Measurements from ENCODE around the gene ARSG. TPM values are rescaled to one million over a fixed set of nuclear protein-coding genes. Genes with fewer than 3 reads are reported as not detected.

Gene ARSG
- total and polyA plus RNA-seq, 2 of the 13 experiments (the other 11 are each of a cell fraction or from before 2014, with no cell fraction given): 3.7 to 15.2 TPM

GRCh38 chr17:68398691-68399637, 107.7 kb downstream of the ARSG start (continued):
- TF ChIP-seq, protein P1, sequence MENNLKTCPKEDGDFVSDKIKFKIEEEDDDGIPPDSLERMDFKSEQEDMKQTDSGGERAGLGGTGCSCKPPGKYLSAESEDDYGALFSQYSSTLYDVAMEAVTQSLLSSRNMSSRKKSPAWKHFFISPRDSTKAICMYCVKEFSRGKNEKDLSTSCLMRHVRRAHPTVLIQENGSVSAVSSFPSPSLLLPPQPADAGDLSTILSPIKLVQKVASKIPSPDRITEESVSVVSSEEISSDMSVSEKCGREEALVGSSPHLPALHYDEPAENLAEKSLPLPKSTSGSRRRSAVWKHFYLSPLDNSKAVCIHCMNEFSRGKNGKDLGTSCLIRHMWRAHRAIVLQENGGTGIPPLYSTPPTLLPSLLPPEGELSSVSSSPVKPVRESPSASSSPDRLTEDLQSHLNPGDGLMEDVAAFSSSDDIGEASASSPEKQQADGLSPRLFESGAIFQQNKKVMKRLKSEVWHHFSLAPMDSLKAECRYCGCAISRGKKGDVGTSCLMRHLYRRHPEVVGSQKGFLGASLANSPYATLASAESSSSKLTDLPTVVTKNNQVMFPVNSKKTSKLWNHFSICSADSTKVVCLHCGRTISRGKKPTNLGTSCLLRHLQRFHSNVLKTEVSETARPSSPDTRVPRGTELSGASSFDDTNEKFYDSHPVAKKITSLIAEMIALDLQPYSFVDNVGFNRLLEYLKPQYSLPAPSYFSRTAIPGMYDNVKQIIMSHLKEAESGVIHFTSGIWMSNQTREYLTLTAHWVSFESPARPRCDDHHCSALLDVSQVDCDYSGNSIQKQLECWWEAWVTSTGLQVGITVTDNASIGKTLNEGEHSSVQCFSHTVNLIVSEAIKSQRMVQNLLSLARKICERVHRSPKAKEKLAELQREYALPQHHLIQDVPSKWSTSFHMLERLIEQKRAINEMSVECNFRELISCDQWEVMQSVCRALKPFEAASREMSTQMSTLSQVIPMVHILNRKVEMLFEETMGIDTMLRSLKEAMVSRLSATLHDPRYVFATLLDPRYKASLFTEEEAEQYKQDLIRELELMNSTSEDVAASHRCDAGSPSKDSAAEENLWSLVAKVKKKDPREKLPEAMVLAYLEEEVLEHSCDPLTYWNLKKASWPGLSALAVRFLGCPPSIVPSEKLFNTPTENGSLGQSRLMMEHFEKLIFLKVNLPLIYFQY (CRISPR knock-in tag; IDR thresholded peaks at IDR 0.05; ENCODE audit: borderline replicate concordance): peak; percentile 61
- TF ChIP-seq SRF (IDR thresholded peaks at IDR 0.05; ENCODE audit: low read depth, low read length): no peak
- peak; percentile 64 for TF ChIP-seq ZBTB25 (CRISPR knock-in tag; IDR thresholded peaks at IDR 0.05)
- TF ChIP-seq, protein P2, sequence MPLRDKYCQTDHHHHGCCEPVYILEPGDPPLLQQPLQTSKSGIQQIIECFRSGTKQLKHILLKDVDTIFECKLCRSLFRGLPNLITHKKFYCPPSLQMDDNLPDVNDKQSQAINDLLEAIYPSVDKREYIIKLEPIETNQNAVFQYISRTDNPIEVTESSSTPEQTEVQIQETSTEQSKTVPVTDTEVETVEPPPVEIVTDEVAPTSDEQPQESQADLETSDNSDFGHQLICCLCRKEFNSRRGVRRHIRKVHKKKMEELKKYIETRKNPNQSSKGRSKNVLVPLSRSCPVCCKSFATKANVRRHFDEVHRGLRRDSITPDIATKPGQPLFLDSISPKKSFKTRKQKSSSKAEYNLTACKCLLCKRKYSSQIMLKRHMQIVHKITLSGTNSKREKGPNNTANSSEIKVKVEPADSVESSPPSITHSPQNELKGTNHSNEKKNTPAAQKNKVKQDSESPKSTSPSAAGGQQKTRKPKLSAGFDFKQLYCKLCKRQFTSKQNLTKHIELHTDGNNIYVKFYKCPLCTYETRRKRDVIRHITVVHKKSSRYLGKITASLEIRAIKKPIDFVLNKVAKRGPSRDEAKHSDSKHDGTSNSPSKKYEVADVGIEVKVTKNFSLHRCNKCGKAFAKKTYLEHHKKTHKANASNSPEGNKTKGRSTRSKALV (CRISPR knock-in tag; IDR thresholded peaks at IDR 0.05): peak; percentile 52; the same call in 1 of the 2 replicates
- 0 out of 2 replicates have a peak, but pooled peaks have one; percentile 49 for TF ChIP-seq ZNF782 (CRISPR knock-in tag; IDR thresholded peaks at IDR 0.05; ENCODE audit: borderline replicate concordance)
- TF ChIP-seq FOXK1 (CRISPR knock-in tag; IDR thresholded peaks at IDR 0.05; ENCODE audit: borderline replicate concordance, low read depth): peak; percentile 77
- TF ChIP-seq KLF6 (CRISPR knock-in tag; IDR thresholded peaks at IDR 0.05): peak; percentile 75; the same call in 1 of the 2 replicates
- TF ChIP-seq ATF7 (IDR thresholded peaks at IDR 0.05): no peak
- no peak for TF ChIP-seq ATF7 (CRISPR knock-in tag; IDR thresholded peaks at IDR 0.05)
- peak; percentile 87; the same call in 1 of the 2 replicates for TF ChIP-seq KDM4B (CRISPR knock-in tag; IDR thresholded peaks at IDR 0.05)
- TF ChIP-seq TEAD3 (CRISPR knock-in tag; optimal IDR thresholded peaks at IDR 0.05; ENCODE audit: borderline replicate concordance): peak; percentile 42
- peak; percentile 59; the same call in 1 of the 2 replicates for TF ChIP-seq ZFX (CRISPR knock-in tag; IDR thresholded peaks at IDR 0.05; ENCODE audit: low read depth)
- 0 out of 2 replicates have a peak, but pooled peaks have one; percentile 24 for TF ChIP-seq HOXD1 (CRISPR knock-in tag; IDR thresholded peaks at IDR 0.05)
- peak; percentile 57; the same call in 1 of the 2 replicates for TF ChIP-seq CREM (IDR thresholded peaks at IDR 0.05)
- no peak for TF ChIP-seq CREM (CRISPR knock-in tag; IDR thresholded peaks at IDR 0.05)
- TF ChIP-seq MYC (CRISPR knock-in tag; IDR thresholded peaks at IDR 0.05; ENCODE audit: borderline replicate concordance): peak; percentile 54; the same call in 1 of the 2 replicates
- no peak for TF ChIP-seq RBM22 (optimal IDR thresholded peaks at IDR 0.05; ENCODE audit: low read length)
- no peak; the same call in 1 of the 2 replicates for TF ChIP-seq CHD4 (IDR thresholded peaks at IDR 0.05; ENCODE audit: borderline replicate concordance, low read length)
- TF ChIP-seq ZNF562 (CRISPR knock-in tag; IDR thresholded peaks at IDR 0.05; ENCODE audit: borderline replicate concordance): no peak
- 0 out of 2 replicates have a peak, but pooled peaks have one; percentile 0 for TF ChIP-seq ZNF317 (CRISPR knock-in tag; IDR thresholded peaks at IDR 0.05)
